Jurkat, Clone E6-1 (cell line): ENCODE data around the gene MYH14.
"Not testable (repeated sequence)": the region's sequence is repeated elsewhere in the genome, so short reads cannot be mapped to it uniquely, and the experiment has no call there.

Experiments used
- DNase-seq: peaks from one replicate; pipeline ENCODE4 v3.0.0-alpha.2; 2011; ENCODE audit warnings: low read depth, low spot score
- H3K4me3 ChIP-seq: 2 replicates; pipeline ENCODE4 v1.5.1; 2011; ENCODE audit warnings: mild to moderate bottlenecking, low read length, control low read depth, moderate library complexity

The MYH14 gene

GRCh38 chr19:50323782-50324133, 120.3 kb downstream of the MYH14 start:
- no peak for DNase-seq

GRCh38 chr19:50324331-50324730, 120.9 kb downstream of the MYH14 start:
- H3K4me3 ChIP-seq, result no peak overlapping the region
- no peak for DNase-seq

More at GRCh38 chr19:50323782-50324133, 120.3 kb downstream of the MYH14 start:
- no peak overlapping the region for H3K4me3 ChIP-seq

DNA sequence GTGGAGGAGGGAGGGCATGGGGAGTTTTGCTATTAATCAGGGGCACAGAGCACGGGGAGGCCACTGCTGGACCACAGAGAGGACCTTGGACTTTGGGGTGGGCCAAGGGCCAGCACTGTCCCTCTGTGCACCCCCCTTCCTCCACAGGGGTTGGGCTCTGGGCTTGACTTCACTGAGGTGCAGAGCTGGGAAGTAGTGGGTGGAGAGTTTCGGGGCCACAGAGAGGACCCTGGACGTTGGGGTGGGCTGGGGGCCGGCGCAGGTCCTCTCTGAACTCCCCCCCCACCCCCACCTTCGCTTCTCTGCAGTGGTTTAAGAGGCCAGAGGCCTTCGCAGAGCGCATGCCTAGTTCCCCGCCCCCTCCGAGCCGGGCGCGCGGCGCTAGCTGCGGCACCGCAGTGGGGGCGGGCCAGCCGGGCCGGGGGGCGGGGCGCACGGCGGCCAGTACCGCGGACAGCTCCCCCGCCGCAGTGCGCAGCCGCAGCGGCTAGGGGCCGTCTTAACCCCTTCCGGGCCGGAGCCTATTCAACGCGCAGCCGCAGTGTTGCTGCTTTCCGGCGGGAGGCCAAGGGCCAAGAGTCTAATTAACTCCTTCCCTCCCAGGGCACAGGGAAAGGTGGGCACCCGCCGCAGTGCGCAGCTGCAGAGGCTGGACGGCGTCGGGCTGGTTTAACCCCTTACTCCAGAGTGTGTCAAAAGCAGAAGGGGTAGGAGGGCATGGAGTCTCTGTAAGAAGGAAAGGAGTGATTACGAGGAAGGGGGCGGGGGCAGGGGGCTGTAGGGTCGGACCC, 122.1 kb downstream of the MYH14 start:
- peak; percentile 78 for DNase-seq
- H3K4me3 ChIP-seq, result peak overlapping the region; percentile 56

DNA sequence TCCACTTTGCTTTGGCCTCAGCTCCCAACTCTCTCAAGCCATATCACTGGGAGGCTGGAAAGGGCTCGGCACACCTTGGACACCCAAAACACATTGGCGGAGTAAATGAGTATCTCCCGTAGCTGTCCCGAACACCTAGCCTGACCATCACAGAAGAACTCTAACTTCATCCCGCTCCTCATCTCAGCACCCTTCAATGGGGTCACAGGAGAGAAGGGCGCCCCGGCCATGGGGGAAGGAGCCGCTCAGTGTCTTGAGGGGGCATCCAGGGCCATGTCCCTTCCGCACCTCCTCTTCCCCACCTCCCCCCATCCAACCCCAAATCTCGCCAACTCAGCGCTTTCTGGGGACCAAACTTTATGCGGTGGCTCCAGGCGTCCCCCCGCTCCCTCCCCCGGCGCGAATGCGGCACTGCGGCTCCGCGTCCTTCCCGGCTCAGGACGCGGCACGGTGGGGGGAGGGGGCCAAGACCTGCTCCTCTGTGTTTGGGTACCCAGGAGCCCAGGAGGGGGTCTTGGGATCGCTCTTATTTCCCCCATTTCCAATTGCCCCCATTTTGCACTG, 122.8 kb downstream of the MYH14 start:
- DNase-seq, result no peak
- peak overlapping the region; percentile 56 for H3K4me3 ChIP-seq

DNA sequence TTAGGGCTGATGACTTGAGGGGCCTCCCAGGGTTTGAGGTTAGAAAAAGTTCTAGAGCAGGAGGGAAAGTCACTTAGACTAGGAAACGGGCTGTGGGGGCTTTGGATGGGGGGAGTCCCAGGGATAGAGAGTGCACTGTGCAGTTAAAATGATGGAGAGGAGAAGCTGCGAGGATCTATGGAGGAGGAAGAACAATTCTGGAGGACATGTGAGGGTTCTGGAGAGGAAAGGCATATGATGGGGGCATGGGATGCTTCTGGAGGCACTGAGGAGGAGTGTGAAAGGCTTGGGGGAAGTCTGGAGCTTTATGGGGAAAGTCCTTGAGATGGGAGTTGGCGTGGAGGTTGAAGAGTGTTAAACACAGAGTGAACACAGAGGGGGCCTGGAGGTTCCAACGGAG, 123.6 kb downstream of the MYH14 start:
- H3K4me3 ChIP-seq, result no peak overlapping the region
- DNase-seq, result no peak

DNA sequence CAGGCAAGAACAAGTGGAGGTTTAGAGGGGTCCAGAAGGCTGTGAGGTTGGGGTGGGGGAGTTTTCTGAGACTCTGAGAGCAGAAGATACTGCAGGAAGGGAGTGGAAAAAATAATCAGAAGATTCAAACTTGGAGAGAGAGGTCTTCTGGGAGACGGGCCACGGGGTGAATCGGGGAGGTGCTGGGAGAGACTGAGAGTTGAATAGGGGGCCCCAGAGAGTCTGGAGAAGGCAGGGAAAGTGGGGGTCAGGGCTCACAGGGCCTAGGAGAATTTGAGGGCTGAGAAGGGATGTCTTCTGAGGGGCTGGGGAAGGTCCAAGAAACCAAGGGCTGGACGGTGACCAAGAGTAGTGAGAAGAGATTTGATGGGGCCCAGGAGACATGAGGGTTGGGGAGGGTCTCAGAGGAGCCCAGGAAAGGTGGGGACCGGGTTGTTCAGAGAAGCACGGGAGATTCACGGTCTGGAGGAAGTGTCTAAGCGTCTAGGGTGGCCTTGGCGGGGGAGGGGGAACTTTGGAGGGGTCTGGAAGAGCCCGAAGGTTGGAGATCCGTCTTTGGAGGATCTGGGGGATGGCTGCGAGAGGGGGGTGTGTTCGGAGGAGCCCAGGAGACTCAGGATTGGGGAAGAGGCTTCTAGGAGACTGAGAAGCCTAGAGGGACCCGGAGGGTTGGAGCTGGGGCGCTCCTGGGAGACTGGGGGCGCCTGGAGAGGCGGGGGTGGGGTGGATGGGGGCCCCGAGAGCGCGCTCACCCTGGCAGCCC, 124.2 kb downstream of the MYH14 start:
- H3K4me3 ChIP-seq, result no peak overlapping the region
- DNase-seq, result no peak

DNA sequence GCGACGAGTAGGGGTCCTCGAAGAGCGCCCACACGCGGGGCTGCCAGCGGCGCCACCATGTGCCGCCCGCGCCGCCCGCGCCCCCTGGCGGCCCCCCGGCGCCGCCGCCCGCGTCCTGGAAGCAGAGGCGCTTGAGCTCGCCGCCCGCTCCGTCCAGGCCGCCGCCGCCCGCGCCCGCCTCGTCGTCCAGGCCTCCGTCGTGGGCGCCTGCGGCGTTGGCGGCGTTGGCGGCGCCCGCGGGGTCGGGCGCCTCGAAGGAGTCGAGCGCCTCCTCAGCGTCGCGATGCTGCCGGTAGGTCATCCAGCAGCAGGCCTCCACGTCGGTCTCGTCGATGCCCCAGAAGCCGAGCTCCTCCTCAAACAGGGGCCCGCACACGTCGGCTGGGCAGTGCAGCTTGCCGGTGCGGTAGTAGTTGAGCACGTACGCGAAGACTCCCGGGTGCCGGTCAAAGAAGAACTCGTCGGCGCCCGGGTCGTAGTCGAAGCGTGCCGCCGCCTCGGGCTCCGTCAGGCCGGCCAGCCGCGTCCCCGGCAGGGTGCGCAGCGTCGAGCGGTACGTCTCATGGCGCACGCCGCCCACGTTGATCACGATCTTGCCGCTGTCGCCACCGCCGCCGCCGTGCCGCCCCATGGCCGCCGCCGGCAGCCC, 124.9 kb downstream of the MYH14 start:
- DNase-seq, result no peak
- no peak overlapping the region for H3K4me3 ChIP-seq

DNA sequence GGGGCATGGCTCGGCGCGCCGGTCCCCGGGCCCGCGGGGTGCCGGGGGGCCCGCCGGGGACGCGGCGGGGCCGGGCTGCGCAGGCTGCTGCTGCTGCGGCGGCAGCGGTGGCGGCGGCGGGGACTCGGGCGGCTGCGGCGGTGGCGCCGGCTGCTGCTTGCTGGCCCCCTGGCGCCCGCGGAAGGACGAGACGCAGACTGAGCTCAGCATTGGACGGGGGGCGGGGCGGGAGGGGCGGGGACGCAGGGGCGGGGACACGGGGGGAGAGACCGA, 125.4 kb downstream of the MYH14 start:
- no peak overlapping the region for H3K4me3 ChIP-seq
- no peak for DNase-seq

- H3K4me3 ChIP-seq, result peak within 1 kb of the TSS; percentile 45
- DNase-seq, result peak; percentile 95
These were observed 125.9 kb downstream of the MYH14 start, which contains the start of gene KCNC3 for GRCh38 chr19:50329146-50329925. TSS of gene KCNC3 (minus strand) at chr19:50329377. CDS start at chr19:50329082, 295 bp downstream.

DNA sequence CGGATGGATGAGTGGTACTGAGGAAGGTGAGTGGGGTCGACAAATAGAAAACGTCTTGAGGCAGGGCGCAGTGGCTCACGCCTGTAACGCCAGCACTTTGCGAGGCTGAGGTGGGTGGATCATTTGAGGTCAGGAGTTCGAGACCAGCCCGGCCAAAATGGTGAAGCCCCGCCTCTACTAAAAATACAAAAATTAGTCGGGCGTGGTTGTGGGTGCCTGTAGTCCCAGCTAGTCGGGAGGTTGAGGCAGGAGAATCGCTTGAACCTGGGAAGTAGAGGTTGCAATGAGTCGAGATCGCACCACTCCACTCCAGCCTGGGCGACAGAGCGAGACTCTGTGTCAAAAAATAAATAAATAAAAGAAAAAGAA, 126.5 kb downstream of the MYH14 start:
- H3K4me3 ChIP-seq, result peak overlapping the region; percentile 45
- not testable (repeated sequence) for DNase-seq

- peak overlapping the region; percentile 54 for H3K4me3 ChIP-seq
These were observed 127.1 kb downstream of the MYH14 start for GRCh38 chr19:50330365-50331078.

DNA sequence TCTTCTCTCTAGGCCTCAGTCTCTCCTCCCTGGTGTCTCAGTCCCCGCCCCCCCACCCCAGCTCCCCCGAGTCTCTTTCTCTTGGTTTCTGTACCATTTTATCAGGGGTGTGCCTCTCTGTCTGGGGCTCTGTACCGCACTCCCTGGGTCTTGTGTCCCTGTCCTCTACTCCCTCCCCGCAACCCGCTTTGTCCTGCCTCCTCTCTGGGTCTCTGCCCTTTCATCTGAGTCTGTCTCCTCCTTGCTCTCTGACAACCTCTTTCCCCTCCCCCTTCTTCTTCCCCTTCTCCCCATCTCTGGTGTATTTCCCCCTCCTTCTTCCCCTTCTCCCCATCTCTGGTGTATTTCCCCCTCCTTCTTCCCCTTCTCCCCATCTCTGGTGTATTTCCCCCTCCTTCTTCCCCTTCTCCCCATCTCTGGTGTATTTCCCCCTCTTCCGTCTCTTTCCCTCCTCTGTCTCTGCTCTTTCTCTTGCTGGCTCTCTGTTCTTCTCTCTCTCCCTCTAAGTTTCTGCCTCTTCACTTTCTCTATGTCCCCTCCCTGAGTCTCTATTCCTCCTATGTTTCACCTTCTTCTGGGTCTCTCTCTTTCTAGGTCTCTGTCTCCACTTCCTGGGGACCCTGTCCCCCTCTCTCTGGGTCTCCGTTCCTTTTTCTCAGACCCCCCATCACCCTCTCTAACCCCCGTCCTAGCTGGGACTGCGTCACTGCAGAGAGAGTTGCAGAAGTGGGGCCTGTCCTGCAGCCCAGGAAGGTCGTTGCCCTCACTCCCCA, 128.0 kb downstream of the MYH14 start:
- peak overlapping the region; percentile 54 for H3K4me3 ChIP-seq
- peak; percentile 46 for DNase-seq

More at GRCh38 chr19:50330365-50331078, 127.1 kb downstream of the MYH14 start:
- peak; percentile 84 for DNase-seq

DNA sequence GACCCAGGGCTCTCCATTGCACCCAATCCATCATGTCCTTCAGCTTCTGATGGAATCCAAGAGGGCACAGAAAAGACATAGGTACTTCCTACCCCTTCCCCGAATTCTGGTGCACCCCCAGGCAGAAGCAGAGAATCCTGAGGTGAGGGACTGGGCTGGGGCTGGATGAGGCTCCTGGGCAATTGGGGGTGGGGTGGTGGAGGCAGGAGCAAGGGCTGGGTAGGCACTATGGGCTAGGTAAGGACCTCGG, 128.5 kb downstream of the MYH14 start:
- DNase-seq, result no peak
- H3K4me3 ChIP-seq, result no peak overlapping the region

DNA sequence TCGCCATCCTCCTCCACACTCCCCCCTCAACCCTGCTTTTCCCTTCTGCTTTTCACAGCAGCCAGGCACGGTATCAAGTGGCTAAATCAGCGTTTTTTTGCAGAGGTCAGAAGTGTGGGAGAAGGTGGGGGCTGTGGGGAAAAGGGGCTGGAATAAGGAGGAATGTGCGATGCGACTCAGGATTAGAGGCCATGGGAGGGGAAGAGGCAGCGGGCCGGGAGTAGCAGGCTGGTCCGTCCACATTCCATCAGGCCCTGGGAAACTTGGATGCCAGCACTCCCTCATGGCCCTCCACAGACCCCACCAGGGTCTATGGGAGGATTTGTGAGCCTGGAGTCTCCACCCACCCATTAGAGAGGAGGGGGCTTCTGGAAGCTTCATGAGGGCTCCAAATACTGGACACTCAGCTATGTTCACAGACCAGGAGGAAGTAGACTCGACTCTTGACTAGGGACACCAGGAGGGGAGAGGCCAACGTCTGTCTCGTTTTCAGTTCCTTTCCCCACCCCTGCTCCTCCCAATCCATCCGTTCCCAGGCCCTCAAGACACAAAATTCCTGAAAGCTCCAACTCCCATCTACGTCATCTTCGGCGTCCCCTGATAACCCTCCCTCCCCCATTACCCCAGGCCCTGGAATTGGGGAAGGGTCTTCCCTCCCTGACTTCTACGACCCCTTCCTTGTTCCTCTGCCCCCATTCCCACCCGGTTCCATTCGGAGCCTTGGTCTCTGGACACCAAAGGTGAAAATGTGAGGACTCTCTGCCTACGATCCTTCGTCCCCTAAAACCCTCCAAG, 129.0 kb downstream of the MYH14 start:
- DNase-seq, result no peak
- H3K4me3 ChIP-seq, result no peak overlapping the region

DNA sequence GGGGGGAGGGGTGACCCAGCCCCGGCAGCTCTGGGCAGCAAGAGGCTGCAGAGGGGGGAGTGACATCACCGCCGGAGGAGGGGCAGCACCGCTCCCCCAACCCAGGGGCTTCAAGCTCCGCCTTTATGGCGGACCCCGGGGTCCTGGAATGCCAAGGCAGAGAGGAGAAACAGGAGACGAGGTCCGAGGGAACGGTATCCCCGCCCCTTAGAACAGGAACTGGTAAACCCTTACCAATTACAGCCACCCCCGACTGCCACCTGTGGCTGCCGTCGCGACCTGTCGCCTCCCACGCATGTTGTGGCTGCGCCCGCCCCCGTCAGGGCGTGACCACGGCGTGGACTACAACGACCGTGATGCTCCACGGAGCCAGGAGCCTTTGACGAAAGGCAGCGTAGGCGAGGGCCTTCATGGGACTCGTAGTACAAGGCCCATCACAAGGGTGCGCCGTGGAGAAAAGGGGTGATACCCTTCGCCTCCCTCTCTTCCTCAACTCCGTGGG, 129.9 kb downstream of the MYH14 start:
- no peak for DNase-seq
- no peak overlapping the region for H3K4me3 ChIP-seq

DNA sequence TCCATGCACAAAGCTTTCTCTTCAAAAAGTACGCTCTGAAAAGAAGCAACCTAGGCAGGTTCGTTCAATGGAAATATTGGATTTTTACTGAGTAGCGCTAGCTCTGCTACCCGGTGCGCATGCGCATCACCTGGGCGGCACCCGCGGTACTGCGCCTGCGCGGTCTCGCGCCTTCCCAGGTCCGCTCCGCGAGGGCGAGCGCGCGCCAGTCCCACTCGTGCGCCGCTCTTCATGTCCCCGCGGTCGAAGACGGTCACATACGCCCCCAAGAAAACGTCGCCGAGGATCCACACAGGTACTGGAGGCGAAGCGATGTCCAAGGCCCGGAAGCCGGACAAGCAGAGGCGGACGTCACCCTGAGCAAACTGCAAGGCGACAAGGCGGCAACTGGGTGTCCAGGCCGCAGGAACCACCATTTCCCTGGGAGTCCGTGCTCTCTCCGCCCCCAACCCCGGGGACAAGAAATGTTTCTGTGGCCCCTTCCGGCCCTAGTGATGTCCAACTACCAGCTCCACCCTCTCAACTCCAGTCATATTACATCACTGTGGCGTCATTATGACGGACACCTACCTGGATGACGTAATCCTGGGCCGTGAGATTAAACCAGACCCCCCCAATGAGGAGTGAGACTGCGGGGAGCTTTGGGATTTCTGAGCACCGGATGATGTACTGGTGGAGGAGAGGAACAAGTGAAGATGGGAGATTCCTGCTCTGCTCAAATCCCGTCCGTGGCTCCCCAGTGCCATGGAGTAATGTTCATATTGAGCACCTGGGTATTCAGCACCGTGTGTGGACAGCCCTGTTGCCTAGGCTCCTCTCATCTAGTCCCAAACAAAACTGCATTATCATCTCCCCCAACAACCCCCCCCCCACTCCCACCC, 130.6 kb downstream of the MYH14 start:
- DNase-seq, result no peak
- H3K4me3 ChIP-seq, result no peak overlapping the region
